Motor neuron (in vitro differentiated cells): Measurements from ENCODE around the gene ZNF593OS. TPM values are rescaled to one million over a fixed set of nuclear protein-coding genes. Genes with fewer than 3 reads are reported as not detected.

Experiments used
- ATAC-seq, 8 experiments: fragments of 200-7000 bp; cut with Tn5 transposase; replicated peaks in 6 of 8; 2 replicates each; pipeline ENCODE4 v1.8.0; 2021; ENCODE audit warnings: mild to moderate bottlenecking in 8 of 8, moderate library complexity in 8 of 8
- H3K27ac ChIP-seq, 2 donors: fragments of 250-450 bp; sonication (Bioruptor Pico); 2 replicates each; pipeline ENCODE4 v1.9.0; 2021; ENCODE audit warnings: antibody characterized with exemption in 2 of 2, mild to moderate bottlenecking in 2 of 2, moderate library complexity in 1 of 2
- H3K4me1 ChIP-seq, 2 donors: fragments of 250-450 bp; sonication (Bioruptor Pico); replicated peaks in 1 of 2; 2 replicates each; pipeline ENCODE4 v1.6.1; 2021; ENCODE audit warnings: antibody characterized with exemption in 2 of 2, mild to moderate bottlenecking in 2 of 2, moderate library complexity in 1 of 2
- H3K4me3 ChIP-seq, 5 donors: fragments of 250-450 bp; sonication (Bioruptor Pico); 2 replicates each; pipeline ENCODE4 v1.9.0; 2021; ENCODE audit warnings: antibody characterized with exemption in 5 of 5, mild to moderate bottlenecking in 5 of 5, moderate library complexity in 4 of 5
- WGBS, 10 experiments: fragments of 450-650 bp; shearing (Covaris generic); methylation state at CpG; one replicate each; pipeline ENCODE4 v1.0.0; 2022; 5-methylcytosine and 5-hydroxymethylcytosine counted together
- in situ Hi-C, 9 experiments: fragments of 400-800 bp; cut with MboI; loops; one replicate each; pipeline ENCODE4 v1.15.0; 2021; ENCODE audit warnings: low sequenced_read_pairs in 9 of 9, low pct_unique_long_range_greater_than_20kb in 2 of 9; ENCODE audit not compliant: unreplicated experiment in 9 of 9
- total RNA-seq, 8 experiments: library from RNA; unstranded; fragments of 300-600 nt; gene quantifications; 2 replicates each; pipeline versions ENCODE4 v1.2.3 to v1.2.4, GENCODE V29; 2022

Gene ZNF593OS
- total RNA-seq, 8 experiments from 2014 or later = 0.54 to 5.7 (median 3.5) TPM

DNA sequence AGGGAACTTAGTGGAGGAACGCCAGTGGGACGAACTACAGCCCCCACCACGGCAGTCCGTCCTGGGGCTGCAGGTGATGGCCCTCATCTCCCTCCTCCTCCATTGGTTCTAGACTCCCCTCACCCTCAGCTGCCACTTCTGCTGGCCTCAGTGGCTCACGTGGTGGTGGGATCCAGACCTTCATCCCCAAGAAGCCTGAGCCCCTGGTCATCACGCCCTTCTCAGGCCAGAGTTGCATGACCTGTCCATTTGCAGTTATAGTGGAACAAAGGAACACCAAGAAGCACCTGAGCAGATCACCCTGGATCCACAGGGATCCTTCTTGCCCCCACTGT lies 25.7 kb downstream of the ZNF593OS start:
- ATAC-seq = peak in 2 of 8 experiments; percentile 12 to 14
- peaks cover 0 to 2% of the 10 kb centered on the region in 2 donors for H3K4me1 ChIP-seq
- in situ Hi-C loops = no loop called here

DNA sequence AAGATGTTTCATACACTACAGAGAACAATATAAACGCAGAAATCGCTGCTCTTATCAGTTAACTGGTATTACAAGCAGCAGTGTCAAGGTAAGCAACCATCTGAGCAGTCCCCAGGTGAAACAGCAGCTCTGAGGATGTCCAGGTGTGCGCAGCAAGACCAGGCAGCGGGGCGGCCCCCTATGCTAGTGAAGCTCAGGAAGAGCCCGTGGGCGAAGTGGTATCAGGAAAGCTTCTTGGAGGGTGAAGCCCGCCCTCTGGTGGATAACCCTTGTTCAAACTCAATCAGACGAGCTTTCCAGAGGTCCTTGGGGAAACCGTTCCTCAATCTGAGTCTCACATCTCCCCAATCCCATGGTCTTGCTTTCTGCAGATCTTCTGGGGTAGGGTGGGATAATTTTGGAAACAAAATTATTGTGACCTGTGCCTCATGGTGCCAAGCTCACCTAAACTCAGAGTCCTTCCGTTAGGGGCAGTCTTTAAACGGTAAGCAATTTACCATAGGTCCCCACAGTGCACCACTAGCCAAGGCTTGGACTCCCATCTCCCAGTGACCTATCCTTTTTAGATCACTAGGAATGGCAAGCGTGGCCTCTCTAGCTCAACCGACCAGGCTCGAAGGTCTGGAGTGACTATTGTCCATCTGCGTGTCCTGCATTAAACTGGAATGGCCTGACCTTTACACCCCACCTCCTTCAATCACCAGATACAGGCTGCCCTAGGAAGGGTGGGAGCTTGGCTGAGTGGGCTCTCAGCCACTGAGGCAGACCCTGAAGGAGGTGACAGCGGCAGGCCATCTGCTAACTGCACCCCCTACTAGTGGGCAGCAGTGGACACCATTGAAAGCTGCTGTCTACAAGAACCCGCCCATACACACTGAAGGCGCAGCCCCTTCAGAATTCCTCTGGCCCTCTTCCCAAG lies 26.3 kb downstream of the ZNF593OS start:
- Histone ChIP-seq H3K4me3 (no peak overlapping the region), H3K4me1 (peaks cover 0 to 2% of the 10 kb centered on the region in 2 donors), H3K27ac (no peak overlapping the region)
- in situ Hi-C loops = no loop called here
- ATAC-seq = peak; percentile 88 to 100 (median 94)
- 0 to 54% (median 8%) methylated on average over 4 to 18 of the region's 19 CpGs; no CpG with 5 or more reads in 3 of the 10 experiments for WGBS, 10 experiments

More for the DNA sequence above, 25.7 kb downstream of the ZNF593OS start:
- no peak overlapping the region for H3K4me3 ChIP-seq
- WGBS, 10 experiments = 0 to 100% (median 52%) methylated on average over 1 to 6 of the region's 6 CpGs; no CpG with 5 or more reads in 4 of the 10 experiments
- H3K27ac ChIP-seq = no peak overlapping the region

DNA sequence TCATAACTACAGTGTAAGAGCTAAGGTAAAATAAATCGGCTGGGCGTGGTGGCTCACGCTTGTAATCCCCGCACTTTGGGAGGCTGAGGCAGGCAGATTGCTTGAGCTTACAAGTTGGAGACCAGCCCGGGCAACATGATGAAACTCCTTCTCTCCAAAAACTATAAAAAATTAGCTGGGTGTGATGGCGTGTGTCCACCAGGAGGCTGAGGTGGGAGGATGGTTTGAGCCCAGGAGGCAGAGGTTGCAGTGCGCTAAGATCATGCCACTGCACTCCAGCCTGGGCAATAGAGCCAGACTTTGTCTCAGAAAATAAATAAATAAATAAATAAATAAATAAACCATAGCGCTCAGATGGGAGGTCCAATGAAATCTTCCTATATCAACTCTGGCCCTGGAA lies 29.5 kb downstream of the ZNF593OS start:
- no peak overlapping the region for H3K4me3 ChIP-seq
- ATAC-seq = no peak
- in situ Hi-C loops = no loop called here
- no peak overlapping the region for H3K27ac ChIP-seq
- WGBS, 10 experiments = 80 to 100% (median 94%) methylated on average over 1 to 8 of the region's 8 CpGs; no CpG with 5 or more reads in 1 of the 10 experiments
- peaks cover 0 to 2% of the 10 kb centered on the region in 2 donors for H3K4me1 ChIP-seq

DNA sequence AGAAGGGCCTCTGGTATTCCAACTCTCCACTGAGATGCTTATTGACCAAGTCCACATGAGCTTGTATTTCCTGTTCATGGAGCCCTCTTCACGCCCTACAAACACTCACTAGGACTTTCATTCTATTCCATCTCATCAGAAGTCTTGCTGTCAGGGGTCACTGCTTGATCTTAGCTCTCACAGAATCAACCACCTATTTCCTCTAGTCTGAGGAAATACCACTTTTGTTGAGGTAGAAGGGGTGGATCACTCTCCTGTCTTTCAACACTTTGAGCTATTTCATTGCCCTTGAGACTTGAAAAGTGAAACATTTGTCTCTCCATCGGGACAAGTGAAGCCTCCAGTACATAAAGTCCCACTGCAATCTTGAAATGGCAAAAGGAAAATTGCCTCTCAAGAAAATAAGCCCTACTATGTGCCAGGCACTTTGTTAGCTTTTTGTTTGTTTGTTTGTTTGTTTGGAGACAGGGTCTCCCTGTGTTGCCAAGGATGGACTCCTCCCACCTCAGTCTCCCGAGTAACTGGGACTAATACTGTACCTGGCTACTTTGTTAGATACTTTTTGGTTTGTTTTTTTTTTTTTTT lies 32.6 kb downstream of the ZNF593OS start:
- no peaks in the 10 kb centered on the region for H3K4me1 ChIP-seq
- no peak overlapping the region for H3K27ac ChIP-seq
- 25 to 89% (median 75%) methylated on average over 1 to 3 of the region's 3 CpGs; no CpG with 5 or more reads in 1 of the 10 experiments for WGBS, 10 experiments
- H3K4me3 ChIP-seq = no peak overlapping the region
- no peak for ATAC-seq
- in situ Hi-C loops = no loop called here

DNA sequence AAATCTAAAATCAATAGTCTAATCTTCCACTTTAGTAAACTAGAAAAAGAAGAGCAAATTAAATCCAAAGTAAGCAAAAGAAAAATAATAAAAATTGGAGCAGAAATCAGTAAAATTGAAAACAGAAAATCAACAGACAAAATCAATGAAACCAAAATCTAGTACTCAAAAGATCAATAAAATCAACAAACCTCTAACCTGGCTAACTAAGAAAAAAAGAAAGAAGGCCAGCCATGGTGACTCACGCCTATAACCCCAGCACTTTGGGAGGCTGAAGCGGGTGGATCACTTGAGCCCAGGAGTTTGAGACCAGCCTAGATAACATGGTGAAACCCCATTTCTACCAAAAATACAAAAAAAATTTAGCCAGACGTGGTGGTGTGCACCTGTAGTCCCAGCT lies 37.2 kb downstream of the ZNF593OS start:
- in situ Hi-C loops = no loop called here
- 20 to 89% (median 76%) methylated on average over 1 to 3 of the region's 3 CpGs; no CpG with 5 or more reads in 2 of the 10 experiments for WGBS, 10 experiments
- no peak for ATAC-seq
- Histone ChIP-seq H3K4me1 (peaks cover 0 to 3% of the 10 kb centered on the region in 2 donors), H3K27ac (no peak overlapping the region), H3K4me3 (no peak overlapping the region)

DNA sequence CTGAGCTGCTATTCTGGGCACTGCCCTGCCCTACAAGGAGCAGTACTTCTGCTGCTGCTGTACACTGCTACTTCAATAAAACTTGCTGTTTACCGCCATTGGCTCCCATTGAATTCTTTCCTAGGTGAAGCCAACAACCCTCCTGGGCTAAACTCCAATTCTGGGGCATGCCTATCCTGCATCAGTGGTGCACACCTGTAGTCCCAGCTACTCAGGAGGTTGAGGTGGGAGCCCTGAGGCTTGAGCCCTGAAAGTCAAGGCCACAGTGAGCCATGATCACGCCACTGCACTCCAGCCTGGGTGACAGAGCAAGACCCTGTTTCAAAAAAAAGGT lies 38.8 kb downstream of the ZNF593OS start:
- in situ Hi-C loops = no loop called here
- no peak for ATAC-seq
- Histone ChIP-seq H3K27ac (no peak overlapping the region), H3K4me3 (no peak overlapping the region), H3K4me1 (peaks cover 0 to 3% of the 10 kb centered on the region in 2 donors)
- 31 to 100% (median 100%) methylated on average over 1 to 2 of the region's 2 CpGs; no CpG with 5 or more reads in 3 of the 10 experiments for WGBS, 10 experiments

DNA sequence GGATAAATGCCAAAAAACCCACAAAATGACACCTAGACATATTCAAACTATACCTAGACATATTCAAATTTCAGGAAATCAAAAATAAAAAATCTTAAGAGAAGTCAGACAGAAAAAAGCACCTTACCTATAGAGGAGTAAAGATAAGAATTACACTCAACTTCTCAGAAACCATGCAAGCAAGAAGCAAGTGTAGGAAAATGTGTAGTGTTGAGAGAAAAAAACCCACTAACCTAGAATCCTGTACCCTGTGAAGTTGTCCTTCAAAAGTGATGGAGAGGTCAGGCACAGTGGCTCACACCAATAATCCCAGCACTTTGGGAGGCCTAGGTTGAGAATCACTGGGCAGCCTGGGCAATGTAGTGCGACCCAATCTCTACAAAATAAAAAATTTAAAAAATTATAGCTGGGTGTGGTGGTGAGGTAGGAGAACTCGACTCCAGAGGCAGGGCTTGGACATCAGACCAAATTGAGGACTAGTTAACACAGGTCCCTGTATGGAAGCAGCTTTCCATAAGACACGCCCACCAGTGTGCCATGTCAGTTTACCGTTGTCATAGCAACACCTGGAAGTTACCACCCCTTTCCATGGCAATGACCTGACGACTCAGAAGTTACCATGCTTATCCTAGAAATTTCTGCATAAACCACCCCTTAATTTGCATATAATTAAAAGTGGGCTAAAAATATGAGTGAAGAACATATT lies 39.4 kb downstream of the ZNF593OS start:
- no peak overlapping the region for H3K27ac ChIP-seq
- in situ Hi-C loops = no loop called here
- ATAC-seq = peak in 3 of 8 experiments; percentile 94 to 95 (median 95)

DNA sequence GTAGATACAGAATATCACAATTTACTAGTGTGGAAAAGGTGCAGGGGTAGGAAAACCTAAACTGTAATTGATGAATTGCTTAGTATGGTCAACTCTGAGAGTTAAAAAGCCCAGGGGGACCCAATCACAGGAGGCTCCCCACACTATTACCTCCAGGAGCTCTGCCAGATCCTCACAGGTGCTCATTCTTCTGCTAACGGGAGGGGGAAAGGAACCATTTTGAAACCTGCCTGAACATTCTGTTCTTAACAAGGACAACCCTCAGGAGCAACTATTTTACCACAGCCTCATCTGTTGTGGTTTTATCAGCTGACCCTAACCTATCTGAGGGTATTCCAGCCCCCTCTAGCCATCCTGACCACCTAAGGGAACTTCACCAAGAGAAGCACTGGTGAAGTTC lies 40.9 kb downstream of the ZNF593OS start:
- H3K27ac ChIP-seq = no peak overlapping the region
- in situ Hi-C loops = no loop called here
- H3K4me1 ChIP-seq = peaks cover 0 to 9% of the 10 kb centered on the region in 2 donors
- WGBS, 10 experiments = 0 to 100% (median 73%) methylated on average over 1 of the region's 1 CpG; no CpG with 5 or more reads in 6 of the 10 experiments
- no peak for ATAC-seq
- no peak overlapping the region for H3K4me3 ChIP-seq

More for the DNA sequence above, 39.4 kb downstream of the ZNF593OS start:
- Histone ChIP-seq H3K4me1 (peaks cover 0 to 5% of the 10 kb centered on the region in 2 donors), H3K4me3 (no peak overlapping the region)
- WGBS, 10 experiments = 10 to 85% (median 62%) methylated on average over 1 to 5 of the region's 5 CpGs; no CpG with 5 or more reads in 1 of the 10 experiments

DNA sequence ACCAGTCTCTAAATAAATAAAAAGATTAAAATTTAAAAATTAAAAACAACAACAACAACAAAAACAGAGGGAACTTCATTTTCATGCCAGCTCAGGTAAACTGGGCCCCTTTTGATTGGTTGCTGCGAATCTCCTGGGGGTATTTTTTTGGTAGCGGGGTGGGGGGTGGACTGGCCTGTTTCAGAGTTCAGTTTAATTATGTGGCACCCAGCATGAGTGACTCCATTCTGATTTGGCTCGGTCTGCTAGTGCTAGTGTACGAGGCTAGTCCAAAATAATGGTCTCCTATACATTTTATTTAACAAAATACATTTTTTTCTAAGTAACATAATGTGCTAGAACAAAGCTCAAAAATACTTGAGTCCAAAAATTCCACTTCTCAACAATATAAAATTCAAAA lies 41.9 kb downstream of the ZNF593OS start:
- in situ Hi-C loops = no loop called here
- 67 to 100% (median 89%) methylated on average over 2 to 4 of the region's 4 CpGs for WGBS, 10 experiments
- ATAC-seq = no peak

DNA sequence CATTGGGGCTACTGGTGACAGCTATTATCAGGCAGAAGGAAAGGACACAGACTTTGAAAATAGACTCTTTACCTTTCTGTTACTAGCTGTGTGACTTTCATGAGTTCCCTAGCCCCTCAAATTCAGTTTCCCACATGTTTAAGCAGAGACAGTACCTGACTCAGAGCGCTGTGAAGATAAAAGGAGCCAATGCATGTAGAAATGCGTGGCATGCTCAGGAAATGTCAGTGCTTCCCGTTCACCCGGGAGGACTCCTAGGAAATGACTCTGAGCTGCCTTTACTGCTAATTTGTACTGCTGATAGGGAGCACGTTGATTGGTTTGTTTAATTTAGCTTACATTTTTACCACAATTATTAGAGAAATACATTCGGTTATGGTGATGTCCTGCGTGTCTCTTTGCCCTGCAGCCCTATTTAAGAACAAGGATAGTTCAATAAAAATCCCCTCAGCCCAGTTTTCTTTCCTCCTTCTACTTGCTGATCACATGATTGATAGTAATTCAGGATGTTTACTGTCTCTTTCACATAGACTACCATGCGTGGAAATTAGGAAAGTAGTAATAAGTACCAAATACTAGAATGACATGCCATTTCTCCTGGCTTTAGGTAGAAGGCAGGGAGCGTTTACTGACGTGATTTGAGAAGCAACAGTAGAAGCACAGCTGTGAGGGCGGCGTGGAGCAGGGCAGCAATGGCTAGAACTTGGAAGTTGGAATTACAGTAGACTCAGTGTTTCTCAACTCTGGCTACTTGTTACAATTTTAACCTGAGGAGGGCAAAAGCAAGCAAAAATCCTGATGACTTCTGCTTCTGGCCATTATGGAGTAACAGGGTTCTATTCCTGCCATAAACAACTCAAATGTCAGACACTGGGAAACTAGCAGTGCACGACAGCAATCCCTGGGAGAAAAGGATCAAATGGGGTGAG lies 44.1 kb downstream of the ZNF593OS start:
- in situ Hi-C loops = no loop called here
- Histone ChIP-seq H3K4me3 (no peak overlapping the region), H3K4me1 (peaks cover 0 to 6% of the 10 kb centered on the region in 2 donors), H3K27ac (no peak overlapping the region)
- peak in 2 of 8 experiments; percentile 60 to 74 for ATAC-seq
- 51 to 100% (median 58%) methylated on average over 2 to 13 of the region's 13 CpGs for WGBS, 10 experiments

More for the DNA sequence above, 41.9 kb downstream of the ZNF593OS start:
- no peak overlapping the region for H3K27ac ChIP-seq
- peaks cover 0 to 9% of the 10 kb centered on the region in 2 donors for H3K4me1 ChIP-seq
- no peak overlapping the region for H3K4me3 ChIP-seq

DNA sequence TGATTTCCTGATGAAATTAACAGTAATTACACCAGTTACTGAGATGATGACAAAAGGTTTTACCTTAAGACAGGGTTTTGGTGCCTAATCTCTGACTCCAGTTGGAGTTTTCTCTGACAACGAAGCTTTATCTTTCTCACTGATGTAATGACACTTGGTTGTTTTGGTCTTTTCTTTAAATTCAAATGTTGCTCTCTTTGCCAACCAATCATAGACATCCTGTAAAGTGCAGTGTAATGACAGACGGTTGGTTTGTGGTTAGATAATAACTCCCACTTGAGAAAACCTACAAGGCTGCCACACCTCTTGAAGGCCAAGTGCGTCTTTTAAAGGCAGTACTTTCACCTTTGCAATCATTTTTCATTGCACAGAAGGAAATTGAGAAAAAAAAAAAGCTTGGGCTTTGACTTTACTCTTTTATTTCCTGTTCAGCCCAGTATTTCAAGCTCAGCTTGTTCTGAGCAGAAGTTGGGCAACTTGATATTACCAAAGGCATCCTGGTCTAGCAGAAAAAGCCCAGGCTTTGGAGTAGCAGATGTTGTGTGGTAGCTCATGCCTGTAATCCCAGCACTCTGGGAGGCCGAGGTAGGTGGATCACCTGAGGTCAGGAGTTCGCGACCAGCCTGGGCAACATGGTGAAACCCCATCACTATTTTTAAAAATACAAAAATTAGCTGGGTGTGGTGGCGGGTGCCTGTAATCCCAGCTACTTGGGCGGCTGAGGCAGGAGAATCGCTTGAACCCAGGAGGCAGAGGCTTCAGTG lies 45.1 kb downstream of the ZNF593OS start:
- H3K4me1 ChIP-seq = peaks cover 0 to 5% of the 10 kb centered on the region in 2 donors
- no peak for ATAC-seq
- in situ Hi-C loops = no loop called here
- 59 to 93% (median 74%) methylated on average over 2 to 8 of the region's 9 CpGs; no CpG with 5 or more reads in 1 of the 10 experiments for WGBS, 10 experiments
- no peak overlapping the region for H3K4me3 ChIP-seq
- peak overlapping the region in 1 of 2 donors; percentile 20 for H3K27ac ChIP-seq
